Measurements from ENCODE around the gene ZFC3H1.

Gene ZFC3H1

DNA sequence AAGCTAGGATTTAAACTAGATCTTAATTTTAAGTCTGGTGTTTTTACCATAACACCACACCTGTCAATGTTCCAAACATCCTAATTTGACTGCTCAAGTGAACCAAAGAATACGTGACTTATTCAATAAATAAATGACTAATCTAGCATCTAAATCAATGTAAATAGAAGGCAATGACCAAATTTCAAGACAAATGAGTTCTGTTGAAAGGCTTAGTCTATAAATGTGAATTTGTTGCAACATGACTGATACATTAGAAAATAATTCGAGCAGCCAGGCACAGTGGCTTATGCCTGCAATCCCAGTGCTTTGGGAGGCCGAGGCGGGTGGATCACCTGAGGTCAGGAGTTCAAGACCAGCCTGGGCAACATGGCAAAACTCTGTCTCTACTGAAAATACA lies 15.1 kb downstream of the ZFC3H1 start:
- H3K4me3 ChIP-seq (ENCODE audit: low read depth, low read length) = no peak overlapping the region
- TF ChIP-seq, protein P1, sequence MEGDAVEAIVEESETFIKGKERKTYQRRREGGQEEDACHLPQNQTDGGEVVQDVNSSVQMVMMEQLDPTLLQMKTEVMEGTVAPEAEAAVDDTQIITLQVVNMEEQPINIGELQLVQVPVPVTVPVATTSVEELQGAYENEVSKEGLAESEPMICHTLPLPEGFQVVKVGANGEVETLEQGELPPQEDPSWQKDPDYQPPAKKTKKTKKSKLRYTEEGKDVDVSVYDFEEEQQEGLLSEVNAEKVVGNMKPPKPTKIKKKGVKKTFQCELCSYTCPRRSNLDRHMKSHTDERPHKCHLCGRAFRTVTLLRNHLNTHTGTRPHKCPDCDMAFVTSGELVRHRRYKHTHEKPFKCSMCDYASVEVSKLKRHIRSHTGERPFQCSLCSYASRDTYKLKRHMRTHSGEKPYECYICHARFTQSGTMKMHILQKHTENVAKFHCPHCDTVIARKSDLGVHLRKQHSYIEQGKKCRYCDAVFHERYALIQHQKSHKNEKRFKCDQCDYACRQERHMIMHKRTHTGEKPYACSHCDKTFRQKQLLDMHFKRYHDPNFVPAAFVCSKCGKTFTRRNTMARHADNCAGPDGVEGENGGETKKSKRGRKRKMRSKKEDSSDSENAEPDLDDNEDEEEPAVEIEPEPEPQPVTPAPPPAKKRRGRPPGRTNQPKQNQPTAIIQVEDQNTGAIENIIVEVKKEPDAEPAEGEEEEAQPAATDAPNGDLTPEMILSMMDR (IDR thresholded peaks at IDR 0.05; ENCODE audit: borderline replicate concordance, insufficient read depth, low read depth, low read length) = no peak

DNA sequence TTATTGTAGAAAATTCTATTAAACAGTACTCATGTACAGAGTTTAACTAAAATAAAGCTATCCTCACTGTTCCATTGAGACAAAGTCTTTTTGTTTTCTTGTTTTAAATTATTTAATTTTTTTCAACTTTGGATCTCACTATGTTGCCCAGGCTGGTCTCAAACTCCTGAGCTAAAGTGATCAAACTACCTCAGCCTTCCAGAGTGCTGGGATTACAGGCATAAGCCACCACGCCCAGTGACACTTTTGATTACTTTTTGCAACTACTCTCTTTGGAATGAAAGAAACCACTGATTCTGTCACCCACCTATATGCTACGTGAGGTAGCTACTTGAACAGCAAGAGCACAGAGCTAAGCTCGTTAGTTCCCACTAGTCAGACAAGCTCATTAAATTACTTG lies 17.1 kb downstream of the ZFC3H1 start:
- TF ChIP-seq, protein P1 (IDR thresholded peaks at IDR 0.05; ENCODE audit: borderline replicate concordance, insufficient read depth, low read depth, low read length) = no peak
- H3K4me3 ChIP-seq (ENCODE audit: low read depth, low read length) = no peak overlapping the region

DNA sequence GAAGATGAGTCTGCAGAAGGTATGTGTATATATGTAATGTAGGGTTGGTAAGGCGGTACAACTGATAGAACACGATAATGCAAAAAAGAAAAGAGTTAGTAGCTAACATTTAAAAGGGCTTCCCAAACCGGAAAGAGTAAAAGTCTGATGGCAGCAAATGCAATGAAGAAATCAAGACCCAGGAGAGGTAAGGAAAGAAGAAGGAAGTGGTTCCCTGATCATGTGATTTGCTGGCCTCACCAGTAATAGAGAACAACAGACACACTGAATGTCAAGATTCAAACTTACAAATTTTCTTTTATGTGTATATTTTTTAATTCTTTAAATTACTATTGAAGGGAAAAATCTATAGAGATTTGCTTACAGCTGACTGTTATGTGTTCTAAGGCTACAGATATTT lies 18.4 kb downstream of the ZFC3H1 start:
- no peak overlapping the region for H3K4me3 ChIP-seq (ENCODE audit: low read depth, low read length)
- TF ChIP-seq, protein P1 (IDR thresholded peaks at IDR 0.05; ENCODE audit: borderline replicate concordance, insufficient read depth, low read depth, low read length) = no peak

DNA sequence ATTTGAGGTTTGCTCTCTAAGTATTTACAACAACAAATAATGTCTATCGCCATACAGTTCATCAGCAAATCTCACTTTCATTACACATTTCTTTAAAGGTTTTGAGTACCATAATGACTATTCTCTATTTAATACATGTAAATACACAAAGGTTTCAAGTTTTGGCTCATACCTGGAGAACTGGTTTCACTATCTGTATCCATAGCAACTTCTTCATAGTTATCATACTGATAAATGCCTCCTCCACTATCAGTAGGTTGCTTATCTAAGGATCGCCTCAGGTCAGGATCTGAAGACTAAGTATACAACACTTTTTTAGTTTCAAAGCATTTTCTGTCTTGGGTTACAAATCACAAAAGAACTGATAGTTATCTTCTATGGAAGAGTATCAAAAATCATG lies 21.4 kb downstream of the ZFC3H1 start:
- TF ChIP-seq, protein P1 (IDR thresholded peaks at IDR 0.05; ENCODE audit: borderline replicate concordance, insufficient read depth, low read depth, low read length) = no peak

DNA sequence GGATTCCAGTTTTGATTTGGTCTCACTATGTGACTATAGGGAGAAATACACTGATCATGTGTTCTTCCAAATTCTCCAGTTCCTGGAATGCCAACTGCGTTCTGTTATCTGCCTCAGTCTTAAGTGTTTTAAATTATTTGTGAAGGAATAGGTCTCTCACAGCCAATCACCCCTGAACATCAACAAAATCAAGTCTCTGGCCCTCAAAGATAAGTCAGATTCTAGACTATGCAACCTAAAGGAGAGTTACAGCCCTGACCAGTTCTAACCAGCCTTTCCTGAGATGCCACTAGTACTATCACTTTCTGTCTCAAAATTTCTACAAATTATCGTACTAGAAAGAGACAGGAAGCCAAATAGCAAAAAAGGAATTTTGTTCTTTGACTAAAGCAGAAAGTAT lies 22.3 kb downstream of the ZFC3H1 start:
- TF ChIP-seq, protein P1 (IDR thresholded peaks at IDR 0.05; ENCODE audit: borderline replicate concordance, insufficient read depth, low read depth, low read length) = no peak
- no peak overlapping the region for H3K4me3 ChIP-seq (ENCODE audit: low read depth, low read length)

More for the DNA sequence above, 21.4 kb downstream of the ZFC3H1 start:
- no peak overlapping the region for H3K4me3 ChIP-seq (ENCODE audit: low read depth, low read length)

DNA sequence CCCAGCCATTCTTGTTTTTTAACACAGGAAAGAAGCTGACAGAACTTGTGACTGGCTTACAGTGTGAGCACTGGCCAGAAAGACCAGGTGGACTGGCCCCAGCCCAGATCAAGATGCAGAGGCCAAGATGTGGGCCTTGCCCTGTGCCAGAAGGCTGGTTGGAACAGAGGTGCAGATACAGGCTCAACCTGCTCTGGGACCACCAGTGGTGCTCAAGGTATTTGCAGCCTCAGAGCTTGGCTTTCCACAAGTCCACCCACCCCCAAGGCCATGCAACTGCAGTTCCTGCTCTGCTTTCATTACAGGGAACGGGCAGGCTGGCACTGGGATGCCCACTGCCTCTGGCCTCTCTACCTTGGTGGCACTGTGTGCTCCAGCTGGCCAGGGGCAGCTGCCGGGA lies 23.3 kb downstream of the ZFC3H1 start:
- TF ChIP-seq, protein P1 (IDR thresholded peaks at IDR 0.05; ENCODE audit: borderline replicate concordance, insufficient read depth, low read depth, low read length) = no peak

DNA sequence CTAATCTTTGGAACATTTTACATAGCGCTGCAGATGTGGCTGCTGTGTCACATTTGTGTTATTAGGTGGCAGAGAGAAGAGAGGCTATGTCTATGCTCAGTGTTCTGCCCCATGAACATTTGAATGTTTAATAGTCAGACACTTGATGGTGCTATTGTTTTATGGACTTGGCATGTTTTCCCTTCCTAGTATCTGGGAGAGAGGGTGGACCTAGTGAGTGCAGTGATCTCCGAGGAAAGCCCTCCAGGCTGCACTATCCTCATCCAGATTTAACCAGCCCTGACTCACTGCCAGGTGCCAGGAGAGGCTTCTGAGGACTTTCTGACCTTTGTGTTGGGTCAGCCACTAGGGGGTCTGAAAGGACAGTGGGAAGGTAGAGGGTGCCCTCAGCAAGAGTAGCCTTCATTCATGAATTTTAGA lies 24.3 kb downstream of the ZFC3H1 start:
- H3K4me3 ChIP-seq (ENCODE audit: low read depth, low read length) = no peak overlapping the region
- TF ChIP-seq, protein P1 (IDR thresholded peaks at IDR 0.05; ENCODE audit: borderline replicate concordance, insufficient read depth, low read depth, low read length) = peak; percentile 39

More for the DNA sequence above, 23.3 kb downstream of the ZFC3H1 start:
- H3K4me3 ChIP-seq (ENCODE audit: low read depth, low read length) = no peak overlapping the region

Measured in GM12875 (cell line).